Mesenchymal stem cell (in vitro differentiated cells and primary cell): Measurements from ENCODE around the gene KLHL25. TPM values are rescaled to one million over a fixed set of nuclear protein-coding genes. Genes with fewer than 3 reads are reported as not detected.
A peak's percentile ranks its signal among the peaks of the same experiment; 100 is the strongest.

ENCODE experiments used
- DNase-seq: peaks from one replicate; pipeline ENCODE4 v3.0.0-alpha.2; 2013
- H2AFZ ChIP-seq: one replicate; pipeline ENCODE4 v1.6.1; 2013; ENCODE audit warnings: low read depth, mild to moderate bottlenecking, control low read depth, inconsistent platforms, low read length, moderate library complexity
- H2AK5ac ChIP-seq: 2 replicates; pipeline ENCODE4 v1.6.1; 2013; ENCODE audit warnings: low read length, moderate library complexity, mild to moderate bottlenecking, inconsistent platforms; ENCODE audit not compliant: severe bottlenecking
- H2BK120ac ChIP-seq: one replicate; pipeline ENCODE4 v1.6.1; 2013; ENCODE audit warnings: low read depth, mild to moderate bottlenecking, inconsistent platforms, low read length, moderate library complexity
- H2BK12ac ChIP-seq, 2 experiments: one replicate each; pipeline ENCODE4 v1.6.1; 2013; ENCODE audit warnings: inconsistent platforms in 2 of 2, low read length in 2 of 2, mild to moderate bottlenecking in 2 of 2, moderate library complexity in 2 of 2, control low read depth in 1 of 2
- H2BK15ac ChIP-seq: one replicate; pipeline ENCODE4 v1.6.1; 2013; ENCODE audit warnings: mild to moderate bottlenecking, low read depth, inconsistent platforms; ENCODE audit not compliant: poor library complexity, severe bottlenecking
- H2BK5ac ChIP-seq: 2 replicates; pipeline ENCODE4 v1.6.1; 2013; ENCODE audit warnings: low read depth, mild to moderate bottlenecking, low read length, control low read depth, inconsistent platforms; ENCODE audit not compliant: poor library complexity, severe bottlenecking
- H3K14ac ChIP-seq, 2 experiments: one replicate each; pipeline ENCODE4 v1.6.1; 2013; ENCODE audit warnings: inconsistent platforms in 2 of 2, low read length in 2 of 2, control low read depth in 1 of 2, mild to moderate bottlenecking in 1 of 2, moderate library complexity in 1 of 2
- H3K18ac ChIP-seq, 2 experiments: one replicate each; pipeline ENCODE4 v1.6.1; 2013; ENCODE audit warnings: inconsistent platforms in 2 of 2, low read length in 2 of 2, control low read depth in 1 of 2, low read depth in 1 of 2, mild to moderate bottlenecking in 1 of 2
- H3K23ac ChIP-seq, 2 experiments: one replicate each; pipeline ENCODE4 v1.6.1; 2013; ENCODE audit warnings: inconsistent platforms in 2 of 2, low read length in 2 of 2, mild to moderate bottlenecking in 2 of 2, moderate library complexity in 2 of 2, control low read depth in 1 of 2
- H3K27ac ChIP-seq: 2 replicates; pipeline ENCODE4 v1.5.1; 2013; ENCODE audit warnings: mild to moderate bottlenecking, moderate library complexity, low read length, control low read depth, inconsistent platforms; ENCODE audit not compliant: poor library complexity, severe bottlenecking
- H3K27me3 ChIP-seq, 2 experiments: 2 replicates each; pipeline versions ENCODE4 v1.6.1 to v1.7.0; 2013; ENCODE audit warnings: low read length in 2 of 2, mild to moderate bottlenecking in 2 of 2, moderate library complexity in 2 of 2, control low read depth in 1 of 2, inconsistent platforms in 1 of 2; ENCODE audit not compliant: control insufficient read depth in 1 of 2, insufficient read depth in 1 of 2
- H3K36me3 ChIP-seq, 2 experiments: 2 replicates each; pipeline versions ENCODE4 v1.6.1 to v1.7.0; 2013; ENCODE audit warnings: low read length in 2 of 2, control low read depth in 1 of 2, inconsistent platforms in 1 of 2, low read depth in 1 of 2, mild to moderate bottlenecking in 1 of 2; ENCODE audit not compliant: insufficient read depth in 2 of 2, control insufficient read depth in 1 of 2
- H3K4ac ChIP-seq, 2 experiments: one replicate each; pipeline ENCODE4 v1.6.1; 2013; ENCODE audit warnings: inconsistent platforms in 2 of 2, low read length in 2 of 2, mild to moderate bottlenecking in 2 of 2, moderate library complexity in 2 of 2, control low read depth in 1 of 2, low read depth in 1 of 2
- H3K4me1 ChIP-seq: 2 replicates; pipeline ENCODE4 v1.6.1; 2013; ENCODE audit warnings: low read depth, low read length, control low read depth; ENCODE audit not compliant: control insufficient read depth, insufficient read depth
- H3K4me2 ChIP-seq: 2 replicates; pipeline ENCODE4 v1.6.1; 2013; ENCODE audit warnings: low read length, mild to moderate bottlenecking, inconsistent platforms; ENCODE audit not compliant: poor library complexity, severe bottlenecking
- H3K4me3 ChIP-seq, 2 experiments: 2 replicates each; pipeline versions ENCODE4 v1.5.1 to v1.7.0; 2013; ENCODE audit warnings: low read length in 2 of 2, mild to moderate bottlenecking in 2 of 2, control low read depth in 1 of 2, low read depth in 1 of 2; ENCODE audit not compliant: insufficient read depth in 1 of 2
- H3K79me1 ChIP-seq: replicated peaks from 2 replicates; pipeline ENCODE4 v1.6.1; 2013; ENCODE audit warnings: mild to moderate bottlenecking, control low read depth, low read length, inconsistent platforms; ENCODE audit not compliant: poor library complexity, severe bottlenecking
- H3K9ac ChIP-seq: 2 replicates; pipeline ENCODE4 v1.7.0; 2013; ENCODE audit warnings: mild to moderate bottlenecking, low read length, moderate library complexity
- H3K9me3 ChIP-seq: 2 replicates; pipeline ENCODE4 v1.7.0; 2013; ENCODE audit warnings: mild to moderate bottlenecking, low read length; ENCODE audit not compliant: control insufficient read depth
- H4K8ac ChIP-seq: one replicate; pipeline ENCODE4 v1.6.1; 2013; ENCODE audit warnings: inconsistent platforms, mild to moderate bottlenecking, low read length, moderate library complexity
- H4K91ac ChIP-seq: one replicate; pipeline ENCODE4 v1.6.1; 2013; ENCODE audit warnings: mild to moderate bottlenecking, low read length, inconsistent platforms
- WGBS: methylation state at CpG from one replicate; pipeline ENCODE4 v1.1.7; 2013; ENCODE audit warnings: mixed read lengths; 5-methylcytosine and 5-hydroxymethylcytosine counted together
- polyA plus RNA-seq, 2 experiments: library from polyadenylated mRNA; stranded (reverse); fragments of 200-250 nt; gene quantifications; one replicate each; pipeline ENCODE4 v1.2.3, GENCODE V29; 2013

Gene KLHL25, protein sequence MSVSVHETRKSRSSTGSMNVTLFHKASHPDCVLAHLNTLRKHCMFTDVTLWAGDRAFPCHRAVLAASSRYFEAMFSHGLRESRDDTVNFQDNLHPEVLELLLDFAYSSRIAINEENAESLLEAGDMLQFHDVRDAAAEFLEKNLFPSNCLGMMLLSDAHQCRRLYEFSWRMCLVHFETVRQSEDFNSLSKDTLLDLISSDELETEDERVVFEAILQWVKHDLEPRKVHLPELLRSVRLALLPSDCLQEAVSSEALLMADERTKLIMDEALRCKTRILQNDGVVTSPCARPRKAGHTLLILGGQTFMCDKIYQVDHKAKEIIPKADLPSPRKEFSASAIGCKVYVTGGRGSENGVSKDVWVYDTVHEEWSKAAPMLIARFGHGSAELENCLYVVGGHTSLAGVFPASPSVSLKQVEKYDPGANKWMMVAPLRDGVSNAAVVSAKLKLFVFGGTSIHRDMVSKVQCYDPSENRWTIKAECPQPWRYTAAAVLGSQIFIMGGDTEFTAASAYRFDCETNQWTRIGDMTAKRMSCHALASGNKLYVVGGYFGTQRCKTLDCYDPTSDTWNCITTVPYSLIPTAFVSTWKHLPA
- 1.3 TPM for polyA plus RNA-seq (2013, experiment 1 of 2)
- polyA plus RNA-seq (2013, experiment 2 of 2) = 1.3 TPM

DNA sequence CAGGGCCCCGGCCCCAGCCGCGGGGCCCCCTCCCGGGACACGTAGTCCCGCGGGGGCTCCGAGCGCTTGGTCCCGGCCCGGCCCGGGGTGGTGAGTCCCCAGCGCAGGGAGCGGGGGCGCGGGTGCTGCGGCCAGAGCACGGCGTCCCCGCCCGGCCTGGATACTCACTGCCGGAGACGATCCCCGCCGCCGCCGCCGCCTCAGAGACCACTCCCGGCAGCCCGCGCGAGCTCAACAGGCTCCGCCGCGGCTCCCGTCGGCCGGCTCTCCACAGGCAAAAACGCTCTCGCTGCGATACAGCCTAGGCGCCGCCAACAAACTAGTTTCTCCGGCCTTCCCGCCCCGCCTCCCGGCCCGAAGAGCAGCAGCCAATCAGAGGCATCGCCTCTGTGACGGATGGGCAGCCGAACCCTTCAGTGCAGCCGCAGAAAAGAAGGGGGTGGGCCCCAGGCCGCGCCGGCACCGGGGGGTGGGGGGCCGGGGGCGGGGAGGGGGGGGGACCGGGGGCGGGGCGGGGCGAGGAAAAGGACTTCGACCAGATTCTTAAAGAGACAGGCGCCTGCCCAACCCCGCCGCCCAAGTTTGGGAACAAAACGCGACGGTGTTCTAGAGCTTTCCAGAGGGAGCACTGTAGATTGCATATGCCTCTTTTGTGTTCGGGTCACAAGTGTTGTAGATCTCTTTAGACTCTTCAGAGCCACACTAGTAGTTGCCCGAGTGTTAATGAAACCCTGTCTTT, at the start of gene KLHL25:
KLHL25 (minus strand) TSS at position 328 of the 739 bp plus-strand sequence. CDS start 25,115 bp downstream, outside the sequence.
- Histone ChIP-seq H3K4me2 (peak within 1 kb of the TSS; percentile 86), H3K18ac (peak within 1 kb of the TSS in 1 of 2 experiments; percentile 64), H3K27ac (no peak within 1 kb of the TSS), H3K23ac (no peak within 1 kb of the TSS), H3K4me1 (peaks cover 12% of the 10 kb centered on the region), H2BK5ac (no peak within 1 kb of the TSS), H3K14ac (no peak within 1 kb of the TSS), H2BK15ac (peak within 1 kb of the TSS; percentile 89), H3K27me3 (peaks cover 0 to 17% of the 10 kb centered on the region in 2 experiments), H2AK5ac (no peak within 1 kb of the TSS), H2BK12ac (peak within 1 kb of the TSS in 1 of 2 experiments; percentile 60), H2AFZ (peak within 1 kb of the TSS; percentile 92), H3K79me1 (peaks cover 26% of the 10 kb centered on the region), H2BK120ac (no peak within 1 kb of the TSS), H3K9ac (peak within 1 kb of the TSS; percentile 82), H3K4me3 (peak within 1 kb of the TSS; percentile 78 to 88), H3K9me3 (no peaks in the 10 kb centered on the region), H3K36me3 (no peaks in the 10 kb centered on the region), H4K8ac (peak within 1 kb of the TSS; percentile 1), H3K4ac (peak within 1 kb of the TSS in 1 of 2 experiments; percentile 70), H4K91ac (no peak within 1 kb of the TSS)
- under 1% methylated on average over 46 of the region's 71 CpGs for WGBS
- DNase-seq = peak; percentile 95

DNA sequence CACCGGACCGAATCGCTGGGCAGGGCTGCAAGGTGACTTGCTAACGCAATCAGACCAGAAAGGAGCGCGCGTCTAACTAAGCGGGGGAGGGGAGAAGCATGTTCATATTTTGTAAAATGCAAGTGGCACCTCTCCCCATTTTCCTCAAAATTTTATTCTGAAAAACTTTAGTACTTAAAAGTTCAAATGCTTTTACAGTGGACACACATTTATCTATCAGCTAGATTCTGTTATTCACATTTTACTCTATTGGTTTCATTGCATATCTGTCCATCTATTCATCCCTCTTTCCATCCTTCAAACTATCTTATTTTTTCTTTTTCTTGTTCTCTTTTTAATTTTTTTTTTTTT, 46.1 kb upstream of the KLHL25 start:
- H2AK5ac ChIP-seq = no peak overlapping the region
- peaks cover 3% of the 10 kb centered on the region for H3K4me1 ChIP-seq
- H3K36me3 ChIP-seq = no peaks in the 10 kb centered on the region
- H2BK12ac ChIP-seq = no peak overlapping the region
- no peak for DNase-seq
- peak overlapping the region in 1 of 2 experiments; percentile 77 for H3K4me3 ChIP-seq
- H4K8ac ChIP-seq = no peak overlapping the region
- H4K91ac ChIP-seq = no peak overlapping the region
- no peak overlapping the region for H2BK15ac ChIP-seq
- peaks cover 7% of the 10 kb centered on the region for H3K9me3 ChIP-seq
- peaks cover 13 to 29% of the 10 kb centered on the region in 2 experiments for H3K27me3 ChIP-seq
- no peak overlapping the region for H3K23ac ChIP-seq
- H2BK120ac ChIP-seq = no peak overlapping the region
- no peak overlapping the region for H2BK5ac ChIP-seq
- H3K27ac ChIP-seq = no peak overlapping the region
- H3K4me2 ChIP-seq = peak overlapping the region; percentile 88
- WGBS = no CpG with 5 or more reads among the region's 8 CpGs
- no peak overlapping the region for H3K18ac ChIP-seq
- no peak overlapping the region for H2AFZ ChIP-seq
- peak overlapping the region; percentile 64 for H3K9ac ChIP-seq
- H3K79me1 ChIP-seq = no peaks in the 10 kb centered on the region
- H3K4ac ChIP-seq = no peak overlapping the region
- H3K14ac ChIP-seq = no peak overlapping the region

DNA sequence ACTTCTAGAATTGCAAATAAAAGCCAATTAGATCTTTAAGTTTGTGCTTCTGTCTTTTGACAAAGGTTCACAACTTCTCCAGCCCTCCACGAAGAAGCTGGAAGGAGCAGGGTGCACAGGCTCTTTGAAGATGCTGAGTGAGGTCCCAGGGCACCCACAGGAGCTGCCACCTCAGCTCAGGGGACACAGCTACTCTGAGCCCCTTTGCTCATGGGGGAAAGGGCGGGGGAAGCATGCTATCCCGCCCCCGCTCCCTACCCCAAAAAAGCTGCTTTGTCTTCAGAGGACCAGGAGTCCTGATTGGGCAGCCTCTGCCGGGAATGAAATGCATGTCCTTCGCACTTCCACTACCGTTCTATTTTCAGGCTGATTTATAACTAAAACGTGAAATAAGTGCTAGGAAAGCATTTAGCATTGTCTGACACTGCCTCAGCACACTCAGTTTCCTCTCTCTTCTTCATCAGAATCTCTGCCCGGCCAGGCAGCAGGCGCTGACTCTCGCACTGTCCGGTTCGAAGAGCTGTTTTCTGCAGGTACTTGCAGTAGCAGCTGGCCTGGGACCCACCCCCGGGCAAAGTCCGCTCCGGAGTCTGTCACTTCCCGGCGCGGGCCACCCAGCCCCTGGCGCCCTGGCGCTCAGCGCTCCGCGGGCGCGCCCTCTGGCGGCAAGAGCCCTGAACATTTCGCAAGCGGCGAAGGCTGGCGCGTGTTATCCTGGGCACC, 45.5 kb upstream of the KLHL25 start:
- Histone ChIP-seq H3K4me1 (peaks cover 3% of the 10 kb centered on the region), H2AK5ac (no peak overlapping the region), H3K79me1 (no peaks in the 10 kb centered on the region), H3K27ac (no peak overlapping the region), H3K9ac (peak overlapping the region; percentile 64), H3K4ac (no peak overlapping the region), H3K36me3 (no peaks in the 10 kb centered on the region), H2BK5ac (no peak overlapping the region), H3K14ac (no peak overlapping the region), H3K4me2 (peak overlapping the region; percentile 88), H3K27me3 (peaks cover 10 to 24% of the 10 kb centered on the region in 2 experiments), H3K18ac (peak overlapping the region in 1 of 2 experiments; percentile 23), H3K23ac (no peak overlapping the region), H2AFZ (peak overlapping the region; percentile 79), H4K91ac (no peak overlapping the region), H2BK15ac (no peak overlapping the region), H3K9me3 (peaks cover 3% of the 10 kb centered on the region), H2BK12ac (no peak overlapping the region), H3K4me3 (peak overlapping the region; percentile 30 to 77), H4K8ac (no peak overlapping the region), H2BK120ac (no peak overlapping the region)
- DNase-seq = peak; percentile 66
- WGBS = 8% methylated on average over 32 of the region's 32 CpGs
